Esophagus muscularis mucosa (tissue), 3 donors: ENCODE measurements around the gene TGDS.

Experiments used
- CTCF ChIP-seq, 3 experiments: fragments of 200-600 bp in 2 of 3; fragments of 450-650 bp in 1 of 3; sonication (generic) in 2 of 3; IDR thresholded peaks; one replicate each; pipeline ENCODE4 v1.5.1; 2017 to 2019; ENCODE audit warnings: antibody characterized with exemption in 3 of 3, mild to moderate bottlenecking in 2 of 3, moderate library complexity in 1 of 3
- EP300 ChIP-seq: sonication (generic); formaldehyde crosslinking; IDR thresholded peaks from one replicate; pipeline ENCODE4 v1.6.1; 2017; ENCODE audit warnings: antibody characterized with exemption

- TF ChIP-seq EP300: no peak
- no peak for TF ChIP-seq CTCF (IDR thresholded peaks at IDR 0.05)
These were observed 3.9 kb upstream of the TGDS start for GRCh38 chr13:94599877-94600276.
